HEK293 (cell line): ENCODE results near the gene VEGFB.
A peak's percentile ranks its signal among the peaks of the same experiment; 100 is the strongest.

ENCODE experiments used
- BCL11A ChIP-seq: fragments of 450-650 bp; formaldehyde crosslinking; IDR thresholded peaks from 2 replicates; pipeline ENCODE4 v1.5.1; 2016; ENCODE audit warnings: low read depth, missing biosample characterization, missing genetic modification characterization
- BCL11B ChIP-seq: fragments of 450-650 bp; formaldehyde crosslinking; IDR thresholded peaks from 2 replicates; pipeline ENCODE4 v1.5.1; 2016; ENCODE audit warnings: low read depth, missing biosample characterization, missing genetic modification characterization
- IKZF3 ChIP-seq: fragments of 450-650 bp; IDR thresholded peaks from 2 replicates; pipeline ENCODE4 v1.5.0; 2018; ENCODE audit warnings: missing biosample characterization, mild to moderate bottlenecking, missing genetic modification characterization, moderate library complexity
- KLF1 ChIP-seq: fragments of 450-650 bp; formaldehyde crosslinking; IDR thresholded peaks from 2 replicates; pipeline ENCODE4 v1.5.1; 2016; ENCODE audit warnings: missing biosample characterization, missing genetic modification characterization
- KLF16 ChIP-seq: fragments of 450-650 bp; formaldehyde crosslinking; IDR thresholded peaks from 2 replicates; pipeline ENCODE4 v1.5.1; 2017; ENCODE audit warnings: missing biosample characterization, missing genetic modification characterization
- OSR2 ChIP-seq: fragments of 450-650 bp; formaldehyde crosslinking; IDR thresholded peaks from 2 replicates; pipeline ENCODE4 v1.5.1; 2016; ENCODE audit warnings: missing biosample characterization, missing genetic modification characterization
- SCRT1 ChIP-seq: fragments of 450-650 bp; formaldehyde crosslinking; IDR thresholded peaks from 2 replicates; pipeline ENCODE4 v1.5.1; 2016; ENCODE audit warnings: missing biosample characterization, missing genetic modification characterization, borderline replicate concordance
- SCRT2 ChIP-seq: fragments of 450-650 bp; formaldehyde crosslinking; IDR thresholded peaks from 2 replicates; pipeline ENCODE4 v1.5.1; 2016; ENCODE audit warnings: missing biosample characterization, missing genetic modification characterization
- SP3 ChIP-seq: fragments of 450-650 bp; formaldehyde crosslinking; IDR thresholded peaks from 2 replicates; pipeline ENCODE4 v1.5.1; 2016; ENCODE audit warnings: missing biosample characterization, missing genetic modification characterization
- ZBTB17 ChIP-seq: fragments of 450-650 bp; formaldehyde crosslinking; IDR thresholded peaks from 2 replicates; pipeline ENCODE4 v1.5.1; 2016; ENCODE audit warnings: missing biosample characterization, missing genetic modification characterization
- ZBTB20 ChIP-seq: fragments of 450-650 bp; formaldehyde crosslinking; IDR thresholded peaks from 2 replicates; pipeline ENCODE4 v1.5.1; 2016; ENCODE audit warnings: missing biosample characterization, missing genetic modification characterization
- ZBTB48 ChIP-seq: fragments of 450-650 bp; formaldehyde crosslinking; IDR thresholded peaks from 2 replicates; pipeline ENCODE4 v1.5.1; 2016; ENCODE audit warnings: missing biosample characterization, missing genetic modification characterization
- ZFHX2 ChIP-seq: fragments of 450-650 bp; formaldehyde crosslinking; conservative IDR thresholded peaks from 2 replicates; pipeline ENCODE4 v1.5.1; 2016; ENCODE audit warnings: missing biosample characterization, missing genetic modification characterization
- ZFP41 ChIP-seq: fragments of 450-650 bp; formaldehyde crosslinking; IDR thresholded peaks from 2 replicates; pipeline ENCODE4 v1.5.1; 2016; ENCODE audit warnings: missing biosample characterization, missing genetic modification characterization, borderline replicate concordance
- ZNF112 ChIP-seq: fragments of 450-650 bp; formaldehyde crosslinking; IDR thresholded peaks from 2 replicates; pipeline ENCODE4 v1.5.0; 2017; ENCODE audit warnings: missing biosample characterization, missing genetic modification characterization
- ZNF146 ChIP-seq: fragments of 450-650 bp; formaldehyde crosslinking; IDR thresholded peaks from 2 replicates; pipeline ENCODE4 v1.5.1; 2016; ENCODE audit warnings: missing biosample characterization, missing genetic modification characterization
- ZNF16 ChIP-seq: fragments of 450-650 bp; formaldehyde crosslinking; IDR thresholded peaks from 2 replicates; pipeline ENCODE4 v1.5.1; 2016; ENCODE audit warnings: low read depth, missing biosample characterization, missing genetic modification characterization
- ZNF324 ChIP-seq: fragments of 450-650 bp; formaldehyde crosslinking; IDR thresholded peaks from 2 replicates; pipeline ENCODE4 v1.5.1; 2016; ENCODE audit warnings: missing biosample characterization, missing genetic modification characterization
- ZNF366 ChIP-seq: fragments of 450-650 bp; formaldehyde crosslinking; conservative IDR thresholded peaks from 2 replicates; pipeline ENCODE4 v1.5.1; 2016; ENCODE audit warnings: missing biosample characterization, missing genetic modification characterization
- ZNF423 ChIP-seq: fragments of 450-650 bp; formaldehyde crosslinking; IDR thresholded peaks from 2 replicates; pipeline ENCODE4 v1.5.1; 2016; ENCODE audit warnings: missing biosample characterization, missing genetic modification characterization
- ZNF544 ChIP-seq: fragments of 450-650 bp; formaldehyde crosslinking; IDR thresholded peaks from 2 replicates; pipeline ENCODE4 v1.5.0; 2017; ENCODE audit warnings: missing biosample characterization, missing genetic modification characterization
- ZNF555 ChIP-seq: fragments of 450-650 bp; formaldehyde crosslinking; conservative IDR thresholded peaks from 2 replicates; pipeline ENCODE4 v1.5.1; 2017; ENCODE audit warnings: missing biosample characterization, mild to moderate bottlenecking, missing genetic modification characterization, inconsistent platforms
- ZNF585B ChIP-seq: fragments of 450-650 bp; formaldehyde crosslinking; IDR thresholded peaks from 2 replicates; pipeline ENCODE4 v1.5.1; 2016; ENCODE audit warnings: missing biosample characterization, missing genetic modification characterization
- ZNF600 ChIP-seq: fragments of 450-650 bp; formaldehyde crosslinking; IDR thresholded peaks from 2 replicates; pipeline ENCODE4 v1.5.1; 2016; ENCODE audit warnings: missing biosample characterization, missing genetic modification characterization
- ZNF623 ChIP-seq: fragments of 450-650 bp; formaldehyde crosslinking; IDR thresholded peaks from 2 replicates; pipeline ENCODE4 v1.5.1; 2016; ENCODE audit warnings: missing biosample characterization, missing genetic modification characterization
- ZNF654 ChIP-seq: fragments of 450-650 bp; formaldehyde crosslinking; IDR thresholded peaks from 2 replicates; pipeline ENCODE4 v1.5.1; 2016; ENCODE audit warnings: low read depth, missing biosample characterization, missing genetic modification characterization
- ZNF776 ChIP-seq: fragments of 450-650 bp; formaldehyde crosslinking; IDR thresholded peaks from 2 replicates; pipeline ENCODE4 v1.5.0; 2017; ENCODE audit warnings: missing biosample characterization, missing genetic modification characterization, borderline replicate concordance
- ZSCAN16 ChIP-seq: fragments of 450-650 bp; formaldehyde crosslinking; IDR thresholded peaks from 2 replicates; pipeline ENCODE4 v1.5.1; 2016; ENCODE audit warnings: missing biosample characterization, missing genetic modification characterization
- TF ChIP-seq, protein P1 (sequence below): fragments of 450-650 bp; formaldehyde crosslinking; IDR thresholded peaks from 2 replicates; pipeline ENCODE4 v1.5.1; 2016; ENCODE audit warnings: missing biosample characterization, missing genetic modification characterization
- TF ChIP-seq, protein P2 (sequence below): fragments of 450-650 bp; formaldehyde crosslinking; conservative IDR thresholded peaks from 2 replicates; pipeline ENCODE4 v1.5.1; 2016; ENCODE audit warnings: low read depth, missing biosample characterization, missing genetic modification characterization
- TF ChIP-seq, protein P3 (sequence below): fragments of 450-650 bp; formaldehyde crosslinking; IDR thresholded peaks from 2 replicates; pipeline ENCODE4 v1.5.1; 2016; ENCODE audit warnings: missing biosample characterization, missing genetic modification characterization
- TF ChIP-seq, protein P4 (sequence below): fragments of 450-650 bp; formaldehyde crosslinking; IDR thresholded peaks from 2 replicates; pipeline ENCODE4 v1.5.1; 2016; ENCODE audit warnings: missing biosample characterization, missing genetic modification characterization
- TF ChIP-seq, protein P5 (sequence below): fragments of 450-650 bp; formaldehyde crosslinking; IDR thresholded peaks from 2 replicates; pipeline ENCODE4 v1.5.1; 2017; ENCODE audit warnings: missing biosample characterization, missing genetic modification characterization

The VEGFB gene

DNA sequence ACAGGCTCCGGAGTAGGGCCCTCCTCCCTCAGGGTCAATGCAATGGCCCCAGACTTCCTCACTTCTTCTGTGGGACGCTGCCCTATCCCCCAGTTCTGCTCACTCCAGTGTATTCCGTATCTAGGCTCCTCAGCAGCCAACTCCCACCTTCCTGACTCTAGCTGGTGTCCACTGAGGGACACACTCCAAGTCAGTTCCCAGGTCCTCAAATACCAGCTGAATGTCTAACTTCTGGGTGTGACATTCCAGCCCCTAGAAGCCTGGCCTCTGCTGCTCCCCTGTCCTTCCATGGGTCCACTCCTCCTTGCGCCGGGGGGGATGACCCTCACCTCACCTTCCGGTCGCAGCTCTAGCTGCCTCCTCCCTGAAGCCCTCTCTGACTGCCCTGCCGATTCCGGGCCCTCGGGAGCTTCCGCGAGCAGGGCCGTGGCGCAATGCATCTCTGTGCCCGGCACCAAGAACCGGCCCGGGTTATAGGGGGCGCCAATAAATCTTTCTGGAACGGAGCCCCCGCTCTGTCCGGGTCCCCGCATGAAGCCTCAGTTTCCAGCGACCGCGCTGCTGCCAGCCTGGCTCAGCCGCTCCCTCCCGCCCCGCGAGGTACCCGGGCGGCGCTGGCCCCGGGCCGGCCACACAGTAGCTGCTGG lies 34.6 kb downstream of the VEGFB start (continued):
- TF ChIP-seq ZNF776 (tag by site-specific recombination): no peak
- no peak for TF ChIP-seq ZSCAN16 (tag by site-specific recombination)
- TF ChIP-seq KLF1 (tag by site-specific recombination): no peak; the same call in 1 of the 2 replicates
- TF ChIP-seq ZNF324 (tag by site-specific recombination): no peak
- no peak for TF ChIP-seq IKZF3
- TF ChIP-seq ZNF112: no peak
- TF ChIP-seq ZNF16: 0 out of 2 replicates have a peak, but pooled peaks have one; percentile 13
- TF ChIP-seq ZNF366: 0 out of 2 replicates have a peak, but pooled peaks have one; percentile 14
- no peak for TF ChIP-seq OSR2 (tag by site-specific recombination)
- TF ChIP-seq ZBTB17: 0 out of 2 replicates have a peak, but pooled peaks have one; percentile 45
- TF ChIP-seq ZNF623: no peak
- TF ChIP-seq ZNF423 (tag by site-specific recombination): no peak
- no peak for TF ChIP-seq SCRT1
- TF ChIP-seq, protein P1, sequence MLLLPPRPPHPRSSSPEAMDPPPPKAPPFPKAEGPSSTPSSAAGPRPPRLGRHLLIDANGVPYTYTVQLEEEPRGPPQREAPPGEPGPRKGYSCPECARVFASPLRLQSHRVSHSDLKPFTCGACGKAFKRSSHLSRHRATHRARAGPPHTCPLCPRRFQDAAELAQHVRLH (tag by site-specific recombination): peak; percentile 98
- no peak for TF ChIP-seq ZFHX2 (tag by site-specific recombination)
- TF ChIP-seq ZBTB48 (tag by site-specific recombination): 0 out of 2 replicates have a peak, but pooled peaks have one; percentile 8
- TF ChIP-seq BCL11B (tag by site-specific recombination): no peak
- TF ChIP-seq BCL11A: peak; percentile 37; the same call in 1 of the 2 replicates
- TF ChIP-seq, protein P2, sequence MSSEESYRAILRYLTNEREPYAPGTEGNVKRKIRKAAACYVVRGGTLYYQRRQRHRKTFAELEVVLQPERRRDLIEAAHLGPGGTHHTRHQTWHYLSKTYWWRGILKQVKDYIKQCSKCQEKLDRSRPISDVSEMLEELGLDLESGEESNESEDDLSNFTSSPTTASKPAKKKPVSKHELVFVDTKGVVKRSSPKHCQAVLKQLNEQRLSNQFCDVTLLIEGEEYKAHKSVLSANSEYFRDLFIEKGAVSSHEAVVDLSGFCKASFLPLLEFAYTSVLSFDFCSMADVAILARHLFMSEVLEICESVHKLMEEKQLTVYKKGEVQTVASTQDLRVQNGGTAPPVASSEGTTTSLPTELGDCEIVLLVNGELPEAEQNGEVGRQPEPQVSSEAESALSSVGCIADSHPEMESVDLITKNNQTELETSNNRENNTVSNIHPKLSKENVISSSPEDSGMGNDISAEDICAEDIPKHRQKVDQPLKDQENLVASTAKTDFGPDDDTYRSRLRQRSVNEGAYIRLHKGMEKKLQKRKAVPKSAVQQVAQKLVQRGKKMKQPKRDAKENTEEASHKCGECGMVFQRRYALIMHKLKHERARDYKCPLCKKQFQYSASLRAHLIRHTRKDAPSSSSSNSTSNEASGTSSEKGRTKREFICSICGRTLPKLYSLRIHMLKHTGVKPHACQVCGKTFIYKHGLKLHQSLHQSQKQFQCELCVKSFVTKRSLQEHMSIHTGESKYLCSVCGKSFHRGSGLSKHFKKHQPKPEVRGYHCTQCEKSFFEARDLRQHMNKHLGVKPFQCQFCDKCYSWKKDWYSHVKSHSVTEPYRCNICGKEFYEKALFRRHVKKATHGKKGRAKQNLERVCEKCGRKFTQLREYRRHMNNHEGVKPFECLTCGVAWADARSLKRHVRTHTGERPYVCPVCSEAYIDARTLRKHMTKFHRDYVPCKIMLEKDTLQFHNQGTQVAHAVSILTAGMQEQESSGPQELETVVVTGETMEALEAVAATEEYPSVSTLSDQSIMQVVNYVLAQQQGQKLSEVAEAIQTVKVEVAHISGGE: 0 out of 2 replicates have a peak, but pooled peaks have one; percentile 11
- TF ChIP-seq, protein P3, sequence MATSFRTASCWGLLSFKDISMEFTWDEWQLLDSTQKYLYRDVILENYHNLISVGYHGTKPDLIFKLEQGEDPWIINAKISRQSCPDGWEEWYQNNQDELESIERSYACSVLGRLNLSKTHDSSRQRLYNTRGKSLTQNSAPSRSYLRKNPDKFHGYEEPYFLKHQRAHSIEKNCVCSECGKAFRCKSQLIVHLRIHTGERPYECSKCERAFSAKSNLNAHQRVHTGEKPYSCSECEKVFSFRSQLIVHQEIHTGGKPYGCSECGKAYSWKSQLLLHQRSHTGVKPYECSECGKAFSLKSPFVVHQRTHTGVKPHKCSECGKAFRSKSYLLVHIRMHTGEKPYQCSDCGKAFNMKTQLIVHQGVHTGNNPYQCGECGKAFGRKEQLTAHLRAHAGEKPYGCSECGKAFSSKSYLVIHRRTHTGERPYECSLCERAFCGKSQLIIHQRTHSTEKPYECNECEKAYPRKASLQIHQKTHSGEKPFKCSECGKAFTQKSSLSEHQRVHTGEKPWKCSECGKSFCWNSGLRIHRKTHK (tag by site-specific recombination): no peak
- TF ChIP-seq, protein P4, sequence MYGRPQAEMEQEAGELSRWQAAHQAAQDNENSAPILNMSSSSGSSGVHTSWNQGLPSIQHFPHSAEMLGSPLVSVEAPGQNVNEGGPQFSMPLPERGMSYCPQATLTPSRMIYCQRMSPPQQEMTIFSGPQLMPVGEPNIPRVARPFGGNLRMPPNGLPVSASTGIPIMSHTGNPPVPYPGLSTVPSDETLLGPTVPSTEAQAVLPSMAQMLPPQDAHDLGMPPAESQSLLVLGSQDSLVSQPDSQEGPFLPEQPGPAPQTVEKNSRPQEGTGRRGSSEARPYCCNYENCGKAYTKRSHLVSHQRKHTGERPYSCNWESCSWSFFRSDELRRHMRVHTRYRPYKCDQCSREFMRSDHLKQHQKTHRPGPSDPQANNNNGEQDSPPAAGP (tag by site-specific recombination): no peak
- 0 out of 2 replicates have a peak, but pooled peaks have one; percentile 9 for TF ChIP-seq KLF16
- no peak for TF ChIP-seq SCRT2 (tag by site-specific recombination)
- TF ChIP-seq ZNF654 (tag by site-specific recombination): no peak
- no peak for TF ChIP-seq ZNF555 (tag by site-specific recombination)
- peak; percentile 53; the same call in 1 of the 2 replicates for TF ChIP-seq SP3 (tag by site-specific recombination)
- TF ChIP-seq, protein P5, sequence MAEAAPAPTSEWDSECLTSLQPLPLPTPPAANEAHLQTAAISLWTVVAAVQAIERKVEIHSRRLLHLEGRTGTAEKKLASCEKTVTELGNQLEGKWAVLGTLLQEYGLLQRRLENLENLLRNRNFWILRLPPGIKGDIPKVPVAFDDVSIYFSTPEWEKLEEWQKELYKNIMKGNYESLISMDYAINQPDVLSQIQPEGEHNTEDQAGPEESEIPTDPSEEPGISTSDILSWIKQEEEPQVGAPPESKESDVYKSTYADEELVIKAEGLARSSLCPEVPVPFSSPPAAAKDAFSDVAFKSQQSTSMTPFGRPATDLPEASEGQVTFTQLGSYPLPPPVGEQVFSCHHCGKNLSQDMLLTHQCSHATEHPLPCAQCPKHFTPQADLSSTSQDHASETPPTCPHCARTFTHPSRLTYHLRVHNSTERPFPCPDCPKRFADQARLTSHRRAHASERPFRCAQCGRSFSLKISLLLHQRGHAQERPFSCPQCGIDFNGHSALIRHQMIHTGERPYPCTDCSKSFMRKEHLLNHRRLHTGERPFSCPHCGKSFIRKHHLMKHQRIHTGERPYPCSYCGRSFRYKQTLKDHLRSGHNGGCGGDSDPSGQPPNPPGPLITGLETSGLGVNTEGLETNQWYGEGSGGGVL: no peak
- TF ChIP-seq ZNF600 (tag by site-specific recombination): peak; percentile 89
- TF ChIP-seq ZNF146 (tag by site-specific recombination): no peak
- no peak for TF ChIP-seq ZFP41 (tag by site-specific recombination)
- peak; percentile 94 for TF ChIP-seq ZBTB20
- TF ChIP-seq ZNF544: no peak
- no peak for TF ChIP-seq ZNF585B (tag by site-specific recombination)
